Left cardiac atrium (tissue), 2 donors: ENCODE results near the gene XPNPEP2. TPM values are rescaled to one million over a fixed set of nuclear protein-coding genes. Genes with fewer than 3 reads are reported as not detected.

ENCODE experiments used
- total RNA-seq, 2 donors: library from RNA; stranded (reverse); fragmentation: NEBNext Ultra II Directional; extraction: Animal tissue kit (Norgen Biotek cat#: 25700); gene quantifications; one replicate each; pipeline ENCODE4 v1.2.1, GENCODE V29; 2021
- donor health status: DM: no; HTN: yes; CAD: no; lungs with severe emphysema.
- donor health status: DM: yes; HTN: yes; CAD: no.

Gene XPNPEP2
- total RNA-seq, 2 donors from 2014 or later: 2.0 to 2.5 TPM

Other genes with a start within 250 kb of the XPNPEP2 start
- 10 to 100 TPM; 30.9 to 41.9 TPM for gene SMARCA1, start 215.5 kb upstream of the XPNPEP2 start, total RNA-seq
- 10 to 100 TPM; 12.7 to 17.3 TPM for gene OCRL, start 198.7 kb upstream of the XPNPEP2 start, total RNA-seq
- 10 to 100 TPM in 1 of 2 donors, 1 to 10 TPM in 1; 5.7 to 18.0 TPM for gene APLN, start 84.0 kb upstream of the XPNPEP2 start, total RNA-seq
- 1 to 10 TPM; 5.8 to 9.2 TPM for gene SASH3, start 41.0 kb downstream of the XPNPEP2 start, total RNA-seq
- gene ZDHHC9, start 104.9 kb downstream of the XPNPEP2 start, total RNA-seq: 10 to 100 TPM; 14.4 to 22.1 TPM
- gene UTP14A, start 167.2 kb downstream of the XPNPEP2 start, total RNA-seq: 10 to 100 TPM in 1 of 2 donors, 1 to 10 TPM in 1; 7.7 to 13.7 TPM
- 10 to 100 TPM in 1 of 2 donors, 1 to 10 TPM in 1; 7.5 to 11.3 TPM for gene BCORL1, start 243.7 kb downstream of the XPNPEP2 start, total RNA-seq